Measurements from ENCODE around the gene RMP24.

DNA sequence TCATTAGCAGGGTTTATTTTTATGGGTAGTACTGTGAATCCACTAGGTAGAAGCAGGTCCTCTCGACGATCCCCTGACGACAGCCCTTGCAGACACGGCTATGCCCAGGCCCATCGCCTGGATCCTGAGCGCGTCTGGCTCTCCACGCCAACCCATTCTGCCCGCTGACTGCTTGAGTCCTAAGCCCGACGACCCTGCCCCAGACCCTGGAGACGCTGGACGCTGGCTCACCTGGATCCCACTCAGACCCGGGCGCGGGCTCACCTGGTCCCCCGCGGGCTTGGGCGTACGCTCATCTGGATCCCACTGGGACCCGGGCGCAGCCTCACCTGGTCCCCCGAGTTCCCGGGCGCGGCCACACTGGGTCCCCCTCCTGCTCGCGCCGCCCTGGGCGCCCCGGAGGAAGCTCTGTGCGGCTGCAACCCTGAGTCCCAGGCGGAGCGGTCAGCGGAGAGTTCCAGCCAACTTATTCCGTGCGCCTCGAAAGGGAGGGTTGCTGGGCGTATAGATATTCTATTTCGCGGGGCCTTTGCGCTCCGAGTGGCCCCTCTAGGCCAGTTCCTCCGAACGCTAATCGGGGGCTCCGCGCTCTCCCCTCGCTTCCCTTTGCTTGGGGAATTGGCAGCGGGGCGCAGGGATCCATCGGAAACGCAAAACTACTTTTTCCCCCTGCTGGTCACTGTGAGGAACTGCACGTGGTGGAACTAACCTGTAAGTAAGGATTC, 22.4 kb upstream of the RMP24 start:
- TF ChIP-seq, protein P1, sequence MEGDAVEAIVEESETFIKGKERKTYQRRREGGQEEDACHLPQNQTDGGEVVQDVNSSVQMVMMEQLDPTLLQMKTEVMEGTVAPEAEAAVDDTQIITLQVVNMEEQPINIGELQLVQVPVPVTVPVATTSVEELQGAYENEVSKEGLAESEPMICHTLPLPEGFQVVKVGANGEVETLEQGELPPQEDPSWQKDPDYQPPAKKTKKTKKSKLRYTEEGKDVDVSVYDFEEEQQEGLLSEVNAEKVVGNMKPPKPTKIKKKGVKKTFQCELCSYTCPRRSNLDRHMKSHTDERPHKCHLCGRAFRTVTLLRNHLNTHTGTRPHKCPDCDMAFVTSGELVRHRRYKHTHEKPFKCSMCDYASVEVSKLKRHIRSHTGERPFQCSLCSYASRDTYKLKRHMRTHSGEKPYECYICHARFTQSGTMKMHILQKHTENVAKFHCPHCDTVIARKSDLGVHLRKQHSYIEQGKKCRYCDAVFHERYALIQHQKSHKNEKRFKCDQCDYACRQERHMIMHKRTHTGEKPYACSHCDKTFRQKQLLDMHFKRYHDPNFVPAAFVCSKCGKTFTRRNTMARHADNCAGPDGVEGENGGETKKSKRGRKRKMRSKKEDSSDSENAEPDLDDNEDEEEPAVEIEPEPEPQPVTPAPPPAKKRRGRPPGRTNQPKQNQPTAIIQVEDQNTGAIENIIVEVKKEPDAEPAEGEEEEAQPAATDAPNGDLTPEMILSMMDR (IDR thresholded peaks at IDR 0.05) = peak; percentile 87 to 98 (median 94)
- no peak for TF ChIP-seq EP300 (IDR thresholded peaks at IDR 0.05; ENCODE audit: low read depth)
- TF ChIP-seq POLR2A (IDR thresholded peaks at IDR 0.05) = no peak
